IMR-90 (cell line): ENCODE results near the gene NCAPD3. TPM values are rescaled to one million over a fixed set of nuclear protein-coding genes. Genes with fewer than 3 reads are reported as not detected.

Experiments
- ATAC-seq: fragments of 200-7000 bp; cut with Tn5 transposase; 2 replicates; pipeline ENCODE4 v1.9.1; 2020; ENCODE audit warnings: low read depth, mild to moderate bottlenecking, moderate library complexity
- BruUV-seq: library from RNA; stranded (reverse); fragments of 400-500 nt; replicated peaks from 2 replicates; lab custom pipeline; 2021; lab: Mats Ljungman, UMichigan
- CTCF ChIA-PET: fragments of 300-600 bp; formaldehyde crosslinking; extraction: SDS; loops from one replicate; lab custom pipeline; 2021; ENCODE audit warnings: antibody characterized with exemption; lab: Yijun Ruan, JAX
- POLR2A ChIA-PET: fragments of 300-600 bp; sonication (Branson Sonifier 250); formaldehyde crosslinking; loops from one replicate; lab custom pipeline; 2022; ENCODE audit warnings: antibody characterized with exemption; ENCODE audit not compliant: unreplicated experiment; lab: Charles Lee
- DNase-seq: peaks from one replicate; pipeline ENCODE4 v3.0.0; 2013
- H2AFZ ChIP-seq: replicated peaks from 2 replicates; pipeline ENCODE3; 2013; ENCODE audit warnings: low read length, mild to moderate bottlenecking; ENCODE audit not compliant: poor library complexity
- H2AK5ac ChIP-seq: 2 replicates; pipeline ENCODE4 v1.6.1; 2013; ENCODE audit warnings: low read depth, low read length, inconsistent platforms
- H2AK9ac ChIP-seq: replicated peaks from 2 replicates; pipeline ENCODE3; 2013; ENCODE audit warnings: mild to moderate bottlenecking, low read depth, low read length, moderate library complexity; ENCODE audit not compliant: poor library complexity
- H2BK120ac ChIP-seq: 2 replicates; pipeline ENCODE4 v1.6.1; 2013; ENCODE audit warnings: low read depth, low read length, inconsistent platforms
- H2BK15ac ChIP-seq: 3 replicates; pipeline ENCODE4 v1.6.1; 2013; ENCODE audit warnings: low read depth, low read length, inconsistent platforms
- H2BK20ac ChIP-seq: 2 replicates; pipeline ENCODE4 v1.6.1; 2013; ENCODE audit warnings: low read depth, mild to moderate bottlenecking, inconsistent platforms, low read length, moderate library complexity
- H2BK5ac ChIP-seq: 2 replicates; pipeline ENCODE4 v1.6.1; 2013; ENCODE audit warnings: mild to moderate bottlenecking, low read depth, low read length, inconsistent platforms; ENCODE audit not compliant: poor library complexity, severe bottlenecking
- H3K14ac ChIP-seq: replicated peaks from 2 replicates; pipeline ENCODE4 v1.6.1; 2013; ENCODE audit warnings: low read depth, low read length, inconsistent platforms
- H3K18ac ChIP-seq: 2 replicates; pipeline ENCODE4 v1.6.1; 2013; ENCODE audit warnings: low read depth, low read length, control low read depth
- H3K23ac ChIP-seq: 2 replicates; pipeline ENCODE4 v1.6.1; 2013; ENCODE audit warnings: low read depth, low read length, inconsistent platforms
- H3K27ac ChIP-seq: 2 replicates; pipeline ENCODE4 v1.5.1; 2013; ENCODE audit warnings: mild to moderate bottlenecking, control low read depth, low read length; ENCODE audit not compliant: insufficient read depth
- H3K27me3 ChIP-seq: 2 replicates; pipeline ENCODE4 v1.6.1; 2013; ENCODE audit warnings: low read length; ENCODE audit not compliant: control insufficient read depth, insufficient read depth
- H3K36me3 ChIP-seq: 2 replicates; pipeline ENCODE4 v1.6.1; 2013; ENCODE audit warnings: low read length, mixed read lengths; ENCODE audit not compliant: control insufficient read depth, insufficient read depth
- H3K4ac ChIP-seq: 2 replicates; pipeline ENCODE4 v1.6.1; 2013; ENCODE audit warnings: low read depth, low read length, inconsistent platforms
- H3K4me1 ChIP-seq: 2 replicates; pipeline ENCODE4 v1.6.1; 2013; ENCODE audit warnings: low read length, mixed read lengths; ENCODE audit not compliant: control insufficient read depth, insufficient read depth
- H3K4me2 ChIP-seq: 2 replicates; pipeline ENCODE4 v1.6.1; 2013; ENCODE audit warnings: low read depth, mild to moderate bottlenecking, control low read depth, low read length, moderate library complexity
- H3K4me3 ChIP-seq: 2 replicates; pipeline ENCODE4 v1.5.1; 2013; ENCODE audit warnings: low read depth, mild to moderate bottlenecking, control low read depth, low read length, moderate library complexity; ENCODE audit not compliant: insufficient read depth
- H3K56ac ChIP-seq: 2 replicates; pipeline ENCODE4 v1.6.1; 2013; ENCODE audit warnings: low read length, inconsistent platforms; ENCODE audit not compliant: insufficient read depth; ENCODE audit errors: extremely low read depth
- H3K79me1 ChIP-seq, 2 experiments: 2 replicates each; pipeline ENCODE4 v1.6.1; 2013; ENCODE audit warnings: low read length in 2 of 2, inconsistent platforms in 1 of 2, low read depth in 1 of 2
- H3K9ac ChIP-seq: 2 replicates; pipeline ENCODE4 v1.6.1; 2013; ENCODE audit warnings: low read depth, low read length, control low read depth
- H3K9me1 ChIP-seq: 2 replicates; pipeline ENCODE4 v1.6.1; 2013; ENCODE audit warnings: low read length, inconsistent platforms; ENCODE audit not compliant: insufficient read depth
- H3K9me3 ChIP-seq: 2 replicates; pipeline ENCODE4 v1.6.1; 2013; ENCODE audit warnings: low read length; ENCODE audit not compliant: control insufficient read depth, insufficient read depth
- H4K20me1 ChIP-seq: 2 replicates; pipeline ENCODE4 v1.6.1; 2013; ENCODE audit warnings: low read length, inconsistent platforms; ENCODE audit not compliant: insufficient read depth
- H4K5ac ChIP-seq: 2 replicates; pipeline ENCODE4 v1.6.1; 2013; ENCODE audit warnings: mild to moderate bottlenecking, low read depth, low read length, control low read depth
- H4K8ac ChIP-seq, 2 experiments: 2 replicates each; pipeline ENCODE4 v1.6.1; 2013; ENCODE audit warnings: low read depth in 2 of 2, low read length in 2 of 2, control low read depth in 1 of 2, inconsistent platforms in 1 of 2
- H4K91ac ChIP-seq: 2 replicates; pipeline ENCODE4 v1.6.1; 2013; ENCODE audit warnings: low read depth, low read length, inconsistent platforms; ENCODE audit not compliant: insufficient read depth
- BHLHE40 ChIP-seq: fragments of 150-350 bp; IDR thresholded peaks from 2 replicates; pipeline ENCODE4 v1.6.1; 2016; ENCODE audit warnings: mild to moderate bottlenecking, low read depth, low read length
- CEBPB ChIP-seq: IDR thresholded peaks from 2 replicates; pipeline ENCODE4 v1.6.1; 2012; ENCODE audit warnings: low read depth, low read length, improper control_type of control experiment
- CHD1 ChIP-seq: IDR thresholded peaks from 2 replicates; pipeline ENCODE4 v1.6.1; 2012; ENCODE audit warnings: low read depth, low read length, improper control_type of control experiment
- ELK1 ChIP-seq: fragments of 150-350 bp; IDR thresholded peaks from 2 replicates; pipeline ENCODE4 v1.6.1; 2016; ENCODE audit warnings: low read depth, mild to moderate bottlenecking, low read length, moderate library complexity, borderline replicate concordance
- FOS ChIP-seq: fragments of 150-350 bp; IDR thresholded peaks from 2 replicates; pipeline ENCODE4 v1.6.1; 2016; ENCODE audit warnings: low read depth, low read length
- MAFK ChIP-seq: IDR thresholded peaks from 2 replicates; pipeline ENCODE4 v1.6.1; 2012; ENCODE audit warnings: low read depth, low read length, improper control_type of control experiment
- MAZ ChIP-seq: IDR thresholded peaks from 2 replicates; pipeline ENCODE4 v1.6.1; 2012; ENCODE audit warnings: low read depth, mild to moderate bottlenecking, low read length, improper control_type of control experiment, moderate library complexity, borderline replicate concordance
- MXI1 ChIP-seq: IDR thresholded peaks from 2 replicates; pipeline ENCODE4 v1.6.1; 2012; ENCODE audit warnings: low read depth, mild to moderate bottlenecking, low read length, moderate library complexity, borderline replicate concordance
- NFE2L2 ChIP-seq: fragments of 150-350 bp; IDR thresholded peaks from 2 replicates; pipeline ENCODE4 v1.6.1; 2016; ENCODE audit warnings: low read depth, mild to moderate bottlenecking, low read length
- POLR2A ChIP-seq: IDR thresholded peaks from 2 replicates; pipeline ENCODE4 v1.6.1; 2012; ENCODE audit warnings: mild to moderate bottlenecking, low read depth, low read length
- RAD21 ChIP-seq: IDR thresholded peaks from 2 replicates; pipeline ENCODE4 v1.6.1; 2012; ENCODE audit warnings: low read length, improper control_type of control experiment
- RCOR1 ChIP-seq: IDR thresholded peaks from 2 replicates; pipeline ENCODE4 v1.6.1; 2012; ENCODE audit warnings: mild to moderate bottlenecking, low read length, improper control_type of control experiment; ENCODE audit not compliant: insufficient replicate concordance
- RFX5 ChIP-seq: IDR thresholded peaks from 2 replicates; pipeline ENCODE4 v1.8.0; 2012; ENCODE audit warnings: low read depth, mild to moderate bottlenecking, low read length, moderate library complexity
- SMC3 ChIP-seq: fragments of 150-350 bp; IDR thresholded peaks from 2 replicates; pipeline ENCODE4 v1.6.1; 2016; ENCODE audit warnings: low read depth, mild to moderate bottlenecking, antibody characterized with exemption, low read length, moderate library complexity
- WGBS, 2 experiments: methylation state at CpG; one replicate each; pipeline versions ENCODE4 v1.1.5 to v1.1.7; 2013; ENCODE audit warnings: missing lambda C conversion rate in 2 of 2; ENCODE audit not compliant: insufficient read length in 1 of 2; ENCODE audit errors: extremely low coverage in 2 of 2; 5-methylcytosine and 5-hydroxymethylcytosine counted together
- dilution Hi-C: fragments of 300-500 bp; cut with HindIII; formaldehyde crosslinking; loops from one replicate; pipeline ENCODE4 v1.14.3; 2018; ENCODE audit warnings: low sequenced_read_pairs; ENCODE audit not compliant: unreplicated experiment
- in situ Hi-C: fragments of 300-500 bp; cut with MboI; formaldehyde crosslinking; loops from 3 replicates; pipeline ENCODE4 v1.14.3; 2019; ENCODE audit warnings: low sequenced_read_pairs, inconsistent platforms, mixed read lengths
- intact Hi-C: fragments of 100-400 bp; cut with micrococcal nuclease; formaldehyde crosslinking; loops from 2 replicates; pipeline ENCODE4 v1.10.0; 2022
- polyA plus RNA-seq, 3 experiments: library from polyadenylated mRNA; depleted of rRNA; stranded (reverse); fragments of >200 nt; gene quantifications; 2 replicates each; pipeline ENCODE4 v1.2.3, GENCODE V29; 2012; ENCODE audit warnings: low replicate concordance in 1 of 3
- total RNA-seq: library from RNA; depleted of rRNA; stranded (reverse); fragments of >200 nt; gene quantifications from 2 replicates; pipeline ENCODE4 v1.2.3, GENCODE V29; 2012
- TF ChIP-seq, protein P1 (sequence below): conservative IDR thresholded peaks from 2 replicates; pipeline ENCODE4 v1.5.1; 2012; ENCODE audit warnings: mild to moderate bottlenecking, low read depth, low read length, improper control_type of control experiment
- TF ChIP-seq, protein P2 (sequence below): fragments of 150-350 bp; IDR thresholded peaks from 2 replicates; pipeline ENCODE4 v1.6.1; 2017; ENCODE audit warnings: mild to moderate bottlenecking, antibody characterized with exemption, low read length, low read depth

NCAPD3 gene
- total and polyA plus RNA-seq, 2 of the 4 experiments (the other 2 are of a cell fraction): 18.0 to 19.2 TPM

DNA sequence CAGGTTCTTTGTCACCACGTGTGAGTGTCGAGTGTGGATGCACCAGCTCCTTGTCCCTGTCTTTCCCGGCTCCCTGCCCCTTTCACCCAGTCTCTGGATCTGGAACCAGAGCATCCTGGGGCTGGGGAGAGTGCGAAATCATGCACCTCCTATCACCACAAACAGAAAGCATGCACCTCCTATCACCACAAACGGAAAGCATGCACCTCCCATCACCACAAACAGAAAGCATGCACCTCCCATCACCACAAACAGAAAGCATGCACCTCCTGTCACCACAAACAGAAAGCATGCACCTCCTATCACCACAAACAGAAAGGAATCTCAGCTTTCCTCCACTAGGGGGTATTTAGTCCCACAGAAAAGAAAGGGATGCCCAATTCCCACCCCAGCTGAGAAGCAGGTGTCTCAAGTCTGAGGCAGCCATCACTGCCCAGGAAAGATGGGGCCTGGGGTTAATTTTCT lies 46.5 kb upstream of the NCAPD3 start:
- Histone ChIP-seq H3K27ac (no peak overlapping the region), H3K14ac (no peak overlapping the region), H3K18ac (no peak overlapping the region), H4K5ac (no peak overlapping the region), H4K8ac (no peak overlapping the region), H3K9me1 (no peaks in the 10 kb centered on the region), H3K4me1 (peaks cover 4% of the 10 kb centered on the region), H3K4me3 (no peak overlapping the region), H2BK20ac (no peak overlapping the region), H3K56ac (no peak overlapping the region), H4K91ac (no peak overlapping the region), H3K27me3 (peaks cover 35% of the 10 kb centered on the region), H2BK15ac (no peak overlapping the region), H2AK9ac (no peak overlapping the region), H3K9me3 (no peaks in the 10 kb centered on the region), H3K23ac (no peak overlapping the region), H2AFZ (no peak overlapping the region), H3K4me2 (no peak overlapping the region), H2BK120ac (no peak overlapping the region), H3K9ac (no peak overlapping the region), H4K20me1 (no peaks in the 10 kb centered on the region; the same call in 1 of the 2 replicates), H3K36me3 (no peaks in the 10 kb centered on the region), H3K79me1 (no peaks in the 10 kb centered on the region), H3K4ac (no peak overlapping the region), H2BK5ac (no peak overlapping the region), H2AK5ac (no peak overlapping the region)
- no TSS peak for BruUV-seq
- CTCF ChIA-PET: no interaction called here
- intact Hi-C loops (no loop called here), in situ Hi-C loops (no loop called here), dilution Hi-C loops (no loop called here)
- ATAC-seq (no peak), DNase-seq (no peak)
- TF ChIP-seq MAZ (no peak), SMC3 (no peak), NFE2L2 (no peak), MAFK (no peak), CHD1 (no peak), RCOR1 (no peak), ELK1 (no peak), CEBPB (no peak), POLR2A (no peak), RFX5 (no peak), FOS (no peak), BHLHE40 (no peak), MXI1 (no peak), RAD21 (no peak)
- TF ChIP-seq, protein P1, sequence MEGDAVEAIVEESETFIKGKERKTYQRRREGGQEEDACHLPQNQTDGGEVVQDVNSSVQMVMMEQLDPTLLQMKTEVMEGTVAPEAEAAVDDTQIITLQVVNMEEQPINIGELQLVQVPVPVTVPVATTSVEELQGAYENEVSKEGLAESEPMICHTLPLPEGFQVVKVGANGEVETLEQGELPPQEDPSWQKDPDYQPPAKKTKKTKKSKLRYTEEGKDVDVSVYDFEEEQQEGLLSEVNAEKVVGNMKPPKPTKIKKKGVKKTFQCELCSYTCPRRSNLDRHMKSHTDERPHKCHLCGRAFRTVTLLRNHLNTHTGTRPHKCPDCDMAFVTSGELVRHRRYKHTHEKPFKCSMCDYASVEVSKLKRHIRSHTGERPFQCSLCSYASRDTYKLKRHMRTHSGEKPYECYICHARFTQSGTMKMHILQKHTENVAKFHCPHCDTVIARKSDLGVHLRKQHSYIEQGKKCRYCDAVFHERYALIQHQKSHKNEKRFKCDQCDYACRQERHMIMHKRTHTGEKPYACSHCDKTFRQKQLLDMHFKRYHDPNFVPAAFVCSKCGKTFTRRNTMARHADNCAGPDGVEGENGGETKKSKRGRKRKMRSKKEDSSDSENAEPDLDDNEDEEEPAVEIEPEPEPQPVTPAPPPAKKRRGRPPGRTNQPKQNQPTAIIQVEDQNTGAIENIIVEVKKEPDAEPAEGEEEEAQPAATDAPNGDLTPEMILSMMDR: no peak
- TF ChIP-seq, protein P2, sequence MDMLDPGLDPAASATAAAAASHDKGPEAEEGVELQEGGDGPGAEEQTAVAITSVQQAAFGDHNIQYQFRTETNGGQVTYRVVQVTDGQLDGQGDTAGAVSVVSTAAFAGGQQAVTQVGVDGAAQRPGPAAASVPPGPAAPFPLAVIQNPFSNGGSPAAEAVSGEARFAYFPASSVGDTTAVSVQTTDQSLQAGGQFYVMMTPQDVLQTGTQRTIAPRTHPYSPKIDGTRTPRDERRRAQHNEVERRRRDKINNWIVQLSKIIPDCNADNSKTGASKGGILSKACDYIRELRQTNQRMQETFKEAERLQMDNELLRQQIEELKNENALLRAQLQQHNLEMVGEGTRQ: no peak
- POLR2A ChIA-PET: no interaction called here
- WGBS, 2 experiments: no CpG with 5 or more reads among the region's 5 CpGs
